H1 (cell line): ENCODE data around the gene TRHDE. TPM values are rescaled to one million over a fixed set of nuclear protein-coding genes. Genes with fewer than 3 reads are reported as not detected.

ENCODE experiments used
- CBX8 ChIP-seq: fragments of 300-800, 300-1000 bp; sonication (generic); IDR thresholded peaks from 2 replicates; pipeline ENCODE4 v1.7.1; 2016; ENCODE audit warnings: low read depth, low read length, borderline replicate concordance
- CHD7 ChIP-seq: fragments of 300-600 bp; sonication (generic); IDR thresholded peaks from 2 replicates; pipeline ENCODE4 v1.7.1; 2012; ENCODE audit warnings: low read length, moderate library complexity, mild to moderate bottlenecking, inconsistent platforms; ENCODE audit not compliant: insufficient replicate concordance
- FOSL1 ChIP-seq: IDR thresholded peaks from 2 replicates; pipeline ENCODE4 v1.6.1; 2011; ENCODE audit warnings: mild to moderate bottlenecking, low read depth, low read length, moderate library complexity; ENCODE audit not compliant: insufficient read depth
- GTF2F1 ChIP-seq: IDR thresholded peaks from 2 replicates; pipeline ENCODE4 v1.6.1; 2012; ENCODE audit warnings: low read depth, low read length, improper control_type of control experiment, borderline replicate concordance
- KDM4A ChIP-seq: IDR thresholded peaks from one replicate; pipeline ENCODE4 v1.7.1; 2012; ENCODE audit warnings: low read depth, mild to moderate bottlenecking, moderate library complexity, low read length, inconsistent platforms; ENCODE audit not compliant: severe bottlenecking
- KDM5A ChIP-seq: fragments of 200-600 bp; IDR thresholded peaks from 2 replicates; pipeline ENCODE4 v1.7.1; 2012; ENCODE audit warnings: mild to moderate bottlenecking, low read length, inconsistent platforms, mixed read lengths
- RXRA ChIP-seq: IDR thresholded peaks from 2 replicates; pipeline ENCODE4 v1.6.1; 2011; ENCODE audit warnings: low read depth, mild to moderate bottlenecking, low read length, moderate library complexity; ENCODE audit not compliant: insufficient read depth
- SP4 ChIP-seq: IDR thresholded peaks from 2 replicates; pipeline ENCODE4 v1.6.1; 2012; ENCODE audit warnings: low read length, inconsistent platforms
- TBP ChIP-seq: IDR thresholded peaks from 2 replicates; pipeline ENCODE4 v1.6.1; 2011; ENCODE audit warnings: low read depth, low read length, improper control_type of control experiment
- ZNF274 ChIP-seq: IDR thresholded peaks from 2 replicates; pipeline ENCODE4 v1.7.0; 2012; ENCODE audit warnings: low read length, borderline replicate concordance; ENCODE audit errors: extremely low read depth
- polyA plus RNA-seq, 7 experiments: library from polyadenylated mRNA; depleted of rRNA in 3 of 7; stranded (reverse) in 5 of 7; unstranded in 2 of 7; fragments of >200 nt in 5 of 7; fragments of 200-250 nt in 2 of 7; gene quantifications; 1 replicate in 5 of 7; 2 replicates in 1 of 7; 4 replicates in 1 of 7; pipeline versions ENCODE4 v1.2.1 to v1.2.3, GENCODE V29; 2011 to 2013; ENCODE audit warnings: missing spikeins in 2 of 7, mixed read lengths in 2 of 7
- total RNA-seq: library from RNA; stranded (reverse); fragmentation: NEBNext Ultra II Directional; extraction: Animal tissue kit (Norgen Biotek cat#: 25700); gene quantifications from 2 replicates; pipeline ENCODE4 v1.2.1, GENCODE V29; 2021

Gene TRHDE
- total and polyA plus RNA-seq, 2 of the 8 experiments (the other 6 are each of a cell fraction or from before 2014, with no cell fraction given), result 1.3 to 5.0 TPM

GRCh38 chr12:72586456-72586855 is 314.3 kb downstream of the TRHDE start (continued):
- TF ChIP-seq CHD7, result no peak
- TF ChIP-seq TBP, result no peak
- no peak for TF ChIP-seq GTF2F1
- TF ChIP-seq ZNF274, result no peak
- no peak for TF ChIP-seq SP4
- TF ChIP-seq CBX8, result no peak
- TF ChIP-seq KDM4A, result no peak
- no peak for TF ChIP-seq KDM5A
- no peak for TF ChIP-seq FOSL1
- TF ChIP-seq RXRA, result no peak
